Central memory CD8-positive, alpha-beta T cell (primary cell): ENCODE results near the gene TAF15.

Source experiments
- ATAC-seq: fragments of 150-1000 bp; cut with Tn5 transposase; replicated peaks from 2 replicates; pipeline ENCODE4 v1.10.0; 2022; ENCODE audit warnings: mild to moderate bottlenecking, moderate FRiP score, moderate number of reproducible peaks; ENCODE audit not compliant: poor library complexity, severe bottlenecking; ENCODE audit errors: extremely low read depth
- DNase-seq, 2 donors: peaks; one replicate each; pipeline ENCODE4 v3.0.0; 2021; ENCODE audit warnings: low spot score in 2 of 2
- H3K27ac Mint-ChIP-seq: one replicate; pipeline ENCODE4 v1.8.0; 2022; ENCODE audit warnings: low read depth, mild to moderate bottlenecking, moderate library complexity, mixed read lengths
- H3K27me3 Mint-ChIP-seq: one replicate; pipeline ENCODE4 v1.8.0; 2022; ENCODE audit warnings: mixed read lengths
- H3K36me3 Mint-ChIP-seq: one replicate; pipeline ENCODE4 v1.8.0; 2022; ENCODE audit warnings: mild to moderate bottlenecking, moderate library complexity, mixed read lengths; ENCODE audit not compliant: insufficient read depth
- H3K4me1 Mint-ChIP-seq: one replicate; pipeline ENCODE4 v1.8.0; 2022; ENCODE audit warnings: mixed read lengths
- H3K4me3 Mint-ChIP-seq: one replicate; pipeline ENCODE4 v1.8.0; 2022; ENCODE audit warnings: mild to moderate bottlenecking, moderate library complexity, mixed read lengths
- H3K9me3 Mint-ChIP-seq: one replicate; pipeline ENCODE4 v1.8.0; 2022; ENCODE audit warnings: mixed read lengths

The TAF15 gene

GRCh38 chr17:35793257-35793656, 16.0 kb upstream of the TAF15 start:
- Mint-ChIP-seq H3K9me3 (no peaks in the 10 kb centered on the region), H3K4me1 (peaks cover 7% of the 10 kb centered on the region), H3K36me3 (no peaks in the 10 kb centered on the region), H3K4me3 (no peak overlapping the region), H3K27ac (no peak overlapping the region), H3K27me3 (peaks cover 61% of the 10 kb centered on the region)
- no peak for DNase-seq
- no peak for ATAC-seq

DNA sequence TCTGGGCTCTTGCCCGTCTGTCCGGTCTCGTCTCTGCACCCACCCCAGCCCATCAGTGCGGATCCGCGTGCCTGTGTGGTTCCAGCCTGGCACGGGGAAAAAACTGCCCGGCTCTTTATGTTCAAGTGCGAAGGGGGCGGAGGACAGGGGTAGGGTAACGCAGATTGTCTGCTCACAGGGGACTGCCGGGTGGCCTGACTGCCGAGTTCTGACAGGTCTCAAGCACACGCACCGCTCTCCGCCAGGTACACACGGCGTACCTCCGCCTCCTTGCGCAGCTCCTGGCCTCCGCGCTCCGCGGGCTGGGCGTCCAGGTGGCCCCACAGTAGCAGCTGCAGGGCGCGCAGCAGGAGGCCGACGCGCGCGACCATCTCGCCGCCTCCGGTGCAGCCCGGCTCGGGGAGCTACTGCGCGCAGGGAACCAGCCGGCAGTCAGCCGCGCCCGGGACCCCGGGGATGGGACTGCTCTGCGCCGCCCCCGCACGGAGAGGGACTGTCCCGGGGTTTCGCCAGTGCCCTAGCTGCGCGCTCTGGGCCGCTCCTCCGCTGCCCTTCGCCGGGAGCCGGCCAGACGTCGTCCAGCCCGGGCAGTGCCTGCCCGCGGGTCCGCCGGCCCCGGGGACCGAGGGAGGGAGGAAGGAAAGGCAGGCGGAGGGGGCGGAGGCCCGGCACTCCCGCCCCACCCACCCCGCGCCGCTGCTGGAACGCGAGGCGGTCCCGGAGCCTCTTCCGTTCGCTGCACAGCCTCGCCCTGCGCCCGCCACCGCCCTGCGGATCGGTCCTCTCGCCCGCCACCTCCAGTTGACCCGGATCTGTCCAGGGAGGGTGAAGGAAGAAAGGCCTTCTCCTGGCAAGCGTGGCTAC, 14.0 kb upstream of the TAF15 start, which contains the start of gene MMP28:
Gene MMP28, minus strand, starts transcription at position 635 of the 864 bp plus-strand sequence. Its CDS starts 264 bp downstream, at position 371.
- DNase-seq (no peak), ATAC-seq (peak; percentile 73)
- Mint-ChIP-seq H3K27me3 (peaks cover 68% of the 10 kb centered on the region), H3K4me3 (peak within 1 kb of the TSS; percentile 75), H3K9me3 (no peaks in the 10 kb centered on the region), H3K4me1 (peaks cover 7% of the 10 kb centered on the region), H3K27ac (no peak within 1 kb of the TSS), H3K36me3 (no peaks in the 10 kb centered on the region)

- no peak for ATAC-seq
- peaks cover 68% of the 10 kb centered on the region for H3K27me3 Mint-ChIP-seq
- H3K36me3 Mint-ChIP-seq = no peaks in the 10 kb centered on the region
- no peaks in the 10 kb centered on the region for H3K9me3 Mint-ChIP-seq
- H3K4me3 Mint-ChIP-seq = peak overlapping the region; percentile 75
- peaks cover 7% of the 10 kb centered on the region for H3K4me1 Mint-ChIP-seq
- DNase-seq = no peak
- no peak overlapping the region for H3K27ac Mint-ChIP-seq
Measured at GRCh38 chr17:35795871-35796265, 13.4 kb upstream of the TAF15 start.

GRCh38 chr17:35796942-35797341, 12.3 kb upstream of the TAF15 start:
- Mint-ChIP-seq H3K9me3 (no peaks in the 10 kb centered on the region), H3K27me3 (peaks cover 59% of the 10 kb centered on the region), H3K27ac (no peak overlapping the region), H3K4me3 (no peak overlapping the region), H3K4me1 (peaks cover 7% of the 10 kb centered on the region), H3K36me3 (no peaks in the 10 kb centered on the region)
- DNase-seq (no peak), ATAC-seq (no peak)

- DNase-seq (no peak), ATAC-seq (no peak)
- Mint-ChIP-seq H3K27ac (no peak overlapping the region), H3K4me1 (peaks cover 7% of the 10 kb centered on the region), H3K27me3 (peaks cover 54% of the 10 kb centered on the region), H3K9me3 (no peaks in the 10 kb centered on the region), H3K36me3 (no peaks in the 10 kb centered on the region), H3K4me3 (no peak overlapping the region)
Measured at GRCh38 chr17:35797370-35797769, 11.9 kb upstream of the TAF15 start.

DNA sequence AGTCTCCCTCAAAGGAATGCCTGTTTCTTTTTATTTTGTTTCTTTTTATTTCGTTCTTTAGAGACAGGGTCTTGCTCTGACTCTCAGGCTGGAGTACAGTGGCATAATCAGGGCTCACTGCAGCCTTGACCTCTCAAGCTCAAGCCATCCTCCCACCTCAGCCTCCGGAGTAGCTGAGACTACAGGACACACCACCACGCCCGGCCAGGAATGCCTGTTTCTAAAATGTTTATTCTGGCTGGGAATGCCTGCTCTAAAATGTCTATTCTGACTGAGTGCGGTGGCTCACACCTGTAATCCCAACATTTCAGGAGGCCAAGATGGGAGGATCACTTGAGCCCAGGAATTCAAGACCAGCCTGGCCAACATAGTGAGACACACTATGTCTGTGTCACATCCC, 11.4 kb upstream of the TAF15 start:
- no peaks in the 10 kb centered on the region for H3K9me3 Mint-ChIP-seq
- no peak overlapping the region for H3K27ac Mint-ChIP-seq
- no peak overlapping the region for H3K4me3 Mint-ChIP-seq
- DNase-seq = no peak
- ATAC-seq = no peak
- peaks cover 7% of the 10 kb centered on the region for H3K4me1 Mint-ChIP-seq
- H3K36me3 Mint-ChIP-seq = no peaks in the 10 kb centered on the region
- peaks cover 49% of the 10 kb centered on the region for H3K27me3 Mint-ChIP-seq

GRCh38 chr17:35799942-35800341, 9.3 kb upstream of the TAF15 start:
- Mint-ChIP-seq H3K4me1 (peaks cover 7% of the 10 kb centered on the region), H3K36me3 (no peaks in the 10 kb centered on the region), H3K4me3 (no peak overlapping the region), H3K9me3 (no peaks in the 10 kb centered on the region), H3K27ac (no peak overlapping the region), H3K27me3 (peaks cover 29% of the 10 kb centered on the region)
- DNase-seq = no peak
- no peak for ATAC-seq

DNA sequence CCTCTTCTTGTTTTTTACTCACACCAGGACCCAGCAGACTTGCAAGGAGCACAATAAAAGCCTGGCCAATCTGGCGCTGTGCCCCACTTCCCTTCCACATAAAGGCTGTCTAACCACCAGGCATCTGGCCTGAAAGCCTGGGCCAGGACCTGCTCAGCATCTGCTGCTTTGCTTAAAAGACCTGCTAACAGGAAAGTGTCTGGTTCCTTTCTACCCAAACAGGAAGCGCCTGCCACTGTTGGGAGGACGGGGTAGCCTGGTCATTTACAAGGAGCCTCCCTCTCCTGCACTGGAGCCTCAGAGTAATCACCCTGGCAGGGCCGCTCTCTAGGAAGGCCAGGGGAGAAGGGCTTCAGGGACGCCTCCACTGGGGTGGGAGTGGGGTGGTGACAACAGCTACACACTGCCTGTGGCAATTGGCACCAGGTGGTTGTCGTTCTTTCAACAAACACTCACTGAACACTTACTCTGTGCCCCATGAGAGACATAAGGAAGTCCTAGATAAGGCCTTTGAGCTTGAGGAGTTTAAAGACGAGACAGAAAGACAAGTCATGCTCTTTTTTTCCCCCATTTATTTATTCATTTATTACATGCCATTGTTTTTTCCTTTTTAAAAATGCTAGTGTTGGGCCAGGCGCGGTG, 7.6 kb upstream of the TAF15 start:
- ATAC-seq = no peak
- no peak for DNase-seq
- Mint-ChIP-seq H3K27me3 (peaks cover 20% of the 10 kb centered on the region), H3K4me3 (no peak overlapping the region), H3K27ac (no peak overlapping the region), H3K36me3 (no peaks in the 10 kb centered on the region), H3K9me3 (no peaks in the 10 kb centered on the region), H3K4me1 (no peaks in the 10 kb centered on the region)

DNA sequence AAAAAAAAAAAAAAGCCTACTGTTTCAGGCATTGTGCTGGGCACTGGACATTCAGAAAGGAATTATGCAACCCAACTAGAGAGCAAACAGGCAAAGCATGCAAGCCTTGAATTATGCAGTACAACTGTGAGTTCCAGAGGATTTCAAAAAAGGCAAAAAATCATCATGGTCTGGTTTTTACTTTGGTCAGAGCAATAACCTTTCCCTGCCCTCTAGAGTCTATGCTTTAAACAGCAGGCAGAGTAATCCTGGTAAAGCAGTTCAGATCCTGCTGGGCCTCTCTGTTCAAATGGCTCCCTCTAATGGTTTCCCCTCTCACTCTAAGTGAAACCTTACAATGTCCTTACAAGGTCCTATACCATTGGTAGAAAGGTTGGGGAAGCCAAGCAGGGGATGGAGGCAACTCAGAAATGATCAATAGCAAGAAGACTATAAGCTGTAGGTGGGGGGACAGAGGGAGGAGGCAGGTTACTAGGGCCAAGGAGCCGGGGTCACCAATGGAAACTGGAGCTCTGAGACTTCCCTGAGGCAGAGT, 4.6 kb upstream of the TAF15 start:
- Mint-ChIP-seq H3K4me3 (no peak overlapping the region), H3K4me1 (peaks cover 15% of the 10 kb centered on the region), H3K36me3 (peaks cover 8% of the 10 kb centered on the region), H3K27me3 (no peaks in the 10 kb centered on the region), H3K27ac (no peak overlapping the region), H3K9me3 (no peaks in the 10 kb centered on the region)
- DNase-seq = peak in 1 of 2 donors; percentile 23
- peak; percentile 5 for ATAC-seq

- no peaks in the 10 kb centered on the region for H3K27me3 Mint-ChIP-seq
- no peak overlapping the region for H3K4me3 Mint-ChIP-seq
- H3K27ac Mint-ChIP-seq = no peak overlapping the region
- H3K4me1 Mint-ChIP-seq = peaks cover 27% of the 10 kb centered on the region
- H3K36me3 Mint-ChIP-seq = peaks cover 10% of the 10 kb centered on the region
- DNase-seq = no peak
- H3K9me3 Mint-ChIP-seq = no peaks in the 10 kb centered on the region
- ATAC-seq = no peak
Measured at GRCh38 chr17:35807371-35808144, 1.7 kb upstream of the TAF15 start.

- Mint-ChIP-seq H3K36me3 (peaks cover 14% of the 10 kb centered on the region), H3K4me3 (peak overlapping the region; percentile 92), H3K27ac (peak overlapping the region; percentile 94), H3K27me3 (no peaks in the 10 kb centered on the region), H3K4me1 (peaks cover 33% of the 10 kb centered on the region), H3K9me3 (no peaks in the 10 kb centered on the region)
- ATAC-seq (no peak), DNase-seq (no peak)
Measured at GRCh38 chr17:35808240-35808961, 883 bp upstream of the TAF15 start.
